Measurements from ENCODE around the gene ERCC6.

DNA sequence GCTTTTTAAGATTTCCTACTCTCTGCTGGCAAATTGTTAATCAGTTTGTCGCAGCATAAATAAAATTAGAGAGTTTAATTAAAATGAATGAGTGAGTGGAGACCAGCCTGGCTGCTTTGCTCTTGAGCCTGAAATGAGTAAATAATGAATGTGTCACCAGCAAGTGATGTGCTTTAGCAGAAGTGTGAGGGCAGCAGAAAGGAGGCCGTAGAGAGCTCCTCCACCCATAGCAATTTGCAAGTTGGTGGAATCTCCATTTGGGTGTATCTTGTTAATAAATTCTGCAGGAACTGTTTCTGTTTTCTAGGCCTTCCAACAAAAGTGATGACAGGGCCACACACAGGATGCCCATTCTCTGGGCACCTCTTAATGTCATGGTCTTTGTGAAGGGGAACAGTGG lies 18.8 kb upstream of the ERCC6 start:
- TF ChIP-seq, protein P1, sequence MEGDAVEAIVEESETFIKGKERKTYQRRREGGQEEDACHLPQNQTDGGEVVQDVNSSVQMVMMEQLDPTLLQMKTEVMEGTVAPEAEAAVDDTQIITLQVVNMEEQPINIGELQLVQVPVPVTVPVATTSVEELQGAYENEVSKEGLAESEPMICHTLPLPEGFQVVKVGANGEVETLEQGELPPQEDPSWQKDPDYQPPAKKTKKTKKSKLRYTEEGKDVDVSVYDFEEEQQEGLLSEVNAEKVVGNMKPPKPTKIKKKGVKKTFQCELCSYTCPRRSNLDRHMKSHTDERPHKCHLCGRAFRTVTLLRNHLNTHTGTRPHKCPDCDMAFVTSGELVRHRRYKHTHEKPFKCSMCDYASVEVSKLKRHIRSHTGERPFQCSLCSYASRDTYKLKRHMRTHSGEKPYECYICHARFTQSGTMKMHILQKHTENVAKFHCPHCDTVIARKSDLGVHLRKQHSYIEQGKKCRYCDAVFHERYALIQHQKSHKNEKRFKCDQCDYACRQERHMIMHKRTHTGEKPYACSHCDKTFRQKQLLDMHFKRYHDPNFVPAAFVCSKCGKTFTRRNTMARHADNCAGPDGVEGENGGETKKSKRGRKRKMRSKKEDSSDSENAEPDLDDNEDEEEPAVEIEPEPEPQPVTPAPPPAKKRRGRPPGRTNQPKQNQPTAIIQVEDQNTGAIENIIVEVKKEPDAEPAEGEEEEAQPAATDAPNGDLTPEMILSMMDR (conservative IDR thresholded peaks at IDR 0.05; ENCODE audit: low read length): no peak
- TF ChIP-seq EZH2phosphoT487 (IDR thresholded peaks at IDR 0.05; ENCODE audit: borderline replicate concordance): no peak
